Stimulated activated CD4-positive, alpha-beta T cell treated with anti-CD3 and anti-CD28 coated beads, Interleukin-12 subunit alpha, Interleukin-12 subunit beta, amount 100 ng/mL, for 48 hours (primary cell): Measurements from ENCODE around the gene FAM83G.
"Not testable (repeated sequence)": the region's sequence is repeated elsewhere in the genome, so short reads cannot be mapped to it uniquely, and the experiment has no call there.

Experiments used
- DNase-seq, 3 donors: peaks; one replicate each; pipeline ENCODE4 v3.0.0-alpha.2; 2020; ENCODE audit warnings: low read depth in 2 of 3, low spot score in 1 of 3

FAM83G gene

DNA sequence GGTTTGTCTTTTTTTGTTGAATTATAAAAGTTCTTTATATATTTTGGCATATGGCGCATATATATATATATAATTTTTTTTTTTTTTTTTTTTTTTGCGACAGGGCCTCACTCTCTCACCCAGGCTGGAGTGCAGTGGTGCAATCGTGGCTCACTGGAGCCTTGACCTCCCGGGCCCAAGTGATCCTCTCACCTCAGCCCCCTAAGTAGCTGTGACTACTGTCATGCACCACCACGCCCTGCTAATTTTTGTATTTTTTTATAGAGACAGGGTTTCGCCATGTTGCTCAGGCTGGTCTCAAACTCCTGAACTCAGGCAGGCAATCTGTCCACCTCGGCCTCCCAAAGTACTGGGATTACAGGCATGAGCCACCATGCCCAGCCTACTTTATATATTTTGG lies 82.0 kb downstream of the FAM83G start:
- not testable (repeated sequence) for DNase-seq

DNA sequence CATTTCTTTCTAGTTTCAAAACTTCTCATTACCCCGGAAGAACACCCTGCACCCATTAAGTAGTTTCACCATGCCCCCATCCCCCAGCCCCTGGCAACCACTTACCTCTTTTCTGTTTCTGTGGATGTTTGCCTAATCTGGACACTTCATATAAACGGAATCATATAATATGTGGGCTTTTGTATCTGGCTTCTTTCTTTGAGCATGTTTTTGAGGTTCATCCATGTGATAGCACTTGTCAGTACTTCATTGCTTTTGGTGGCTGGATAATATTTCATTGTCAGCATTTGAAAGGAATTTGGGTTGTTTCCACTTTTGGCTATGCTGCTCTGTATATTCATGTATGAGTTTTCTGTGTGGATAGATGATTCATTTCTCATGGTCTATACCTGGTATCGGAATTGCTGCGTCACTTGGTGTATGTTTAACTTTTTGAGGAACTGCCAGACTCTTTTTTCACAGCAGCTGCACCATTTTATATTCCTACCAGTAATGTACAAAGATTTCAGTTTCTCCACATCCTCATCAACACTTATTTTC lies 82.6 kb downstream of the FAM83G start:
- peak in 1 of 3 donors; percentile 23 for DNase-seq

DNA sequence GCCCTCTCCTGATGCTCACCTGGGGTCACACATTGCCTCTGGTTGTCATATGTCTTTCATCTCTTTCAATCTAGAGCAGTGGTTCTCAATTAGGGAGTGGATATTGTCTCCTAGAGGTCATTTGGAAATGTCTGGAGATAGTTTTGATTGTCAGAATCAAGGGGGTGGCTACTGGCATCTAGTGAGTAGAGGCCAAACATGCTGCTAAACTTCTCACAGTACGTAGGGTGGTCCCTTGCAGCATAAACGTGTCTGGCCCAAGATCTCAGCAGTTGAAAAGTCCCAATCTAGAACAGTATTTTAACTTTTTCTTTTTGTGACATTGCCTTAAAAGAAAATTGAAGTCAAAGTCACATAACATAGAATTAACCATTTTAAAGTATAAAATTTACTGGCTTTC lies 83.1 kb downstream of the FAM83G start:
- no peak for DNase-seq

DNA sequence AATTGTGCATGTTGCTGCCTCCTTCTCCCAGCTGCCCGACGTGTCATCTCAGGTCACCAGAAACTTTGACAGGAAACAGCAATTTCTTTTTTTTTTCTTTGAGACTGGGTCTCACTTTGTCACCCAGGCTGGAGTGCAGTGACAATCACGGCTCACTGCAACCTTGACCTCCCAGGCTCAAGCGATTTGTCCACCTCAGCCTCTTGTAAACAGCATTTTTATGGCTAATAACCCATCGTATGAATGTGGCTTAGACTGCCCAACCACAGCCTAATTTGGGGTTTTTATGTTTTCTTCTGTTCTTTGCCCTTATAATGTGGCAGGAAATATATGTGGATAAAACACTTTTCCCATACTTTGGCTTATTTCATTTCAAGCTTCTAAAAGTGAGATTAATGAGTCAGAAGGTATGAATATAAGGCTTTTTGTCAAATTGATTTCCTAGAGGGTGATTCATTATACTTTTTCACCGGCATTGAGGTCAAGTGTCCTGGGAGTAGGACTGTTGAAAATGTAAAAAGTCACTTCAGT lies 83.6 kb downstream of the FAM83G start:
- no peak for DNase-seq

DNA sequence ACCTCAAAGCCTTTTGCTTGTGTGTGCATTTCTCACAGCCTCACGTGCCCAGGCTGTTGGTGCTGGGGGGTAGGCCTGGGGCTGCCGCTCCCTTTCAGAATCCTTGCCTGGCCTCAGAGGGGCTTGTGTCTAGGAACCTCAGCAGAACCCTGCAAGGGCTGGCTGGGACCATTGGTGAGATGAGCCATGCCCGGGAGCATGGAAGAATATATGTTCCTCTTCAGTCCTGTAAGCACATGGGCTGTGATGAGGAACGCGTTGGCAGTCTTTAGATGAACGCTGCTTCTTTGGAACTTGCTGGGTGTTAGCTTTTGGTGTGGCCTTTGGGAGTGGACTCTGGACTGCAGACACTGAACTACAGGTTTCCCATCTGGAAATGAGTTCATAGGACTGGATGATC lies 84.6 kb downstream of the FAM83G start:
- no peak for DNase-seq
